Retinal pigment epithelial cell (primary cell): Measurements from ENCODE around the gene GHRL.

Experiments
- DNase-seq: peaks from one replicate; pipeline ENCODE4 v3.0.0-alpha.2; 2010; ENCODE audit warnings: low read depth
- H3K4me3 ChIP-seq: 2 replicates; pipeline ENCODE4 v1.5.1; 2011; ENCODE audit warnings: mild to moderate bottlenecking, low read length, control low read depth, moderate library complexity
- TF ChIP-seq, protein P1 (sequence below): conservative IDR thresholded peaks from 2 replicates; pipeline ENCODE4 v1.5.1; 2011; ENCODE audit warnings: low read depth, low read length, control low read depth, inconsistent platforms

GHRL gene, protein sequence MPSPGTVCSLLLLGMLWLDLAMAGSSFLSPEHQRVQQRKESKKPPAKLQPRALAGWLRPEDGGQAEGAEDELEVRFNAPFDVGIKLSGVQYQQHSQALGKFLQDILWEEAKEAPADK

DNA sequence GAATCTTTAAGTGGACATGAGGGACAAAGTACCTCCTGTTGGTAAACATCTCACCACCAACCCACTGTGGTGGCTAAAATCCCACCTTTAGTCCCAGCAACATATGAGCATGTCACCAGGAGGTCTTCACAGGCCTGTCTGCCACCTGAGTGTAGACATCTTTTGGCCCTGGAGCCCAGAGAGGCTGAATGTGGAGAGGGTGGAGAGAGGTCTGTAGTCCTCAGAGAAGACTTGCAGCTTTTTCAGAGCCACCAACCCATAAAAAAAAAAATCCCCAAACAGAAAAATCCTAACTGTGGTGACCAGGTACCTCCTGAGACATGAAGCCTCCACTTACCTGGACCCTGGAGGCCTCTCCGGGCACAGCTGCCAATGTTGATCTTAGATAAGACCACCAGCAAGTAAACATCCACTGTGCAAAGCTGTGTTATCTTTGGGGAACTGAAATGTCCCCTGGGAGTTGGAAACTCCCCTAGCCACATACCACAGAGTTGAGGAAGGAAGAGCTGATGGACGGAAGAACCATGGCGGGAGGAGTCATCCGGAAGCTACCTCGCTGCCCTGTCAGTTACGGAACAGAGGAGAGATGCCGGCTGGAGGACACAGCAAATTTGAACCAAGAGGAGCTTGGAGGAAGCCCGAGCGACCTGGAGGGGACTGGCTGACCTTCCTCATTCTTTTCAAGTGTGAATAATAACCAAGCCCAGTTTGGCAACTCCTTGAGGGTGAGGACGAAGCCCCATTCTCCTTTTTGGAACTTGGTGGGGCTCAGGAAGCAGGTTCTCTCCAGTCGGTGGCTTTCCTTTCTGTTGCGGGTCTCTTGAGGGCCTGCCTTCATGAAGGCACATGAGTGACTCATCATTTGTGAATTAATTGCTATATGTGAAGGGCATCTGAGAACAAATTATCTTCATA lies at the start of gene GHRL:
Gene GHRL (minus strand): TSS at position 443 of the 915 bp plus-strand sequence. CDS start 2,767 bp downstream, outside the sequence.
- no peak for DNase-seq
- TF ChIP-seq, protein P1, sequence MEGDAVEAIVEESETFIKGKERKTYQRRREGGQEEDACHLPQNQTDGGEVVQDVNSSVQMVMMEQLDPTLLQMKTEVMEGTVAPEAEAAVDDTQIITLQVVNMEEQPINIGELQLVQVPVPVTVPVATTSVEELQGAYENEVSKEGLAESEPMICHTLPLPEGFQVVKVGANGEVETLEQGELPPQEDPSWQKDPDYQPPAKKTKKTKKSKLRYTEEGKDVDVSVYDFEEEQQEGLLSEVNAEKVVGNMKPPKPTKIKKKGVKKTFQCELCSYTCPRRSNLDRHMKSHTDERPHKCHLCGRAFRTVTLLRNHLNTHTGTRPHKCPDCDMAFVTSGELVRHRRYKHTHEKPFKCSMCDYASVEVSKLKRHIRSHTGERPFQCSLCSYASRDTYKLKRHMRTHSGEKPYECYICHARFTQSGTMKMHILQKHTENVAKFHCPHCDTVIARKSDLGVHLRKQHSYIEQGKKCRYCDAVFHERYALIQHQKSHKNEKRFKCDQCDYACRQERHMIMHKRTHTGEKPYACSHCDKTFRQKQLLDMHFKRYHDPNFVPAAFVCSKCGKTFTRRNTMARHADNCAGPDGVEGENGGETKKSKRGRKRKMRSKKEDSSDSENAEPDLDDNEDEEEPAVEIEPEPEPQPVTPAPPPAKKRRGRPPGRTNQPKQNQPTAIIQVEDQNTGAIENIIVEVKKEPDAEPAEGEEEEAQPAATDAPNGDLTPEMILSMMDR, result no peak

DNA sequence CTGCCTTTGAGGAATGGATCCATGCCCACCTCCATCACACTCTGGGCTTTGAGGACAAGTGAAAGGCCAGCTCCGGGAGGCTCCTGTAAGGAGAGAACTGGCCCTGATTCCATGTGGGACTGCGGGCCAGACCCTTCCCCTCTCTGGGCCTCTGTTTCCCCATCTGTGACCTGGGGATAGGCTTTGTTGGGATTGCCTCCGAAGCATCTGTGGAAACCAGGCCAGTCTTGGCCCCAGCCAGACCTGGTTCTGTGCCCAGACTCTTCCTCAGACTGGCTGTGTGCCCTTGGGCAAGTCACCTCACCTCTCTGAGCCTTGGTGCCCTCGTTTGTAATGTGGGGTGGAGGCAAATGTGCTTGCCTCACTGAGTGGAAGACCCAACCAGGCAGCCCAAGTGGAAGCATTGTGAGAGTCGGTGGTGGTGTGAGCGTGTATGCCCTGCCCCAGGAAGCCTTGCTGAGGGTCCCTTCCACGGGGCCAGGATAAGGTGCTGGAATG lies 49.2 kb upstream of the GHRL start:
- H3K4me3 ChIP-seq, result no peak overlapping the region
- no peak for DNase-seq
- TF ChIP-seq, protein P1, result no peak

More for the DNA sequence above, at the start of gene GHRL:
- no peak within 1 kb of the TSS for H3K4me3 ChIP-seq

DNA sequence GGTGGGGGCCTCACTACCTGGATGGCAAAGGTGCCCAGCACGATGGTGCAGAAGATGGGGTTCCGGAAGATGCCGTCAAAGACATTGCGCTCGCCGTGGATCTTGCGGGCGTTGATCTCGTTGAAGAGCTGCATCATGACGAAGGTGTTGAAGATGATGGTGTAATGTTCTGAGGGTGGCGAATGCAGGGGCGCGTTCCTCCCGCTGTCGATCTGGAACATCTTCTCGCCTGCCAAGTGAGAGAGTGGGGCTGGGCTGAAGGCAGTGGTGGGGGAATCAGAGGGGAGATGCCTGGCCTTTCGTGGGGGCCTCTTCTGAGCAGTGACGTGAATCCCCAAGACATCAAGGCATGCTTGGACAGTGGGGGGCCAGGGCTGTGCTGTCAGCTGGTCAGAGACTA lies 47.7 kb upstream of the GHRL start:
- TF ChIP-seq, protein P1, result no peak
- DNase-seq, result no peak
- no peak overlapping the region for H3K4me3 ChIP-seq

DNA sequence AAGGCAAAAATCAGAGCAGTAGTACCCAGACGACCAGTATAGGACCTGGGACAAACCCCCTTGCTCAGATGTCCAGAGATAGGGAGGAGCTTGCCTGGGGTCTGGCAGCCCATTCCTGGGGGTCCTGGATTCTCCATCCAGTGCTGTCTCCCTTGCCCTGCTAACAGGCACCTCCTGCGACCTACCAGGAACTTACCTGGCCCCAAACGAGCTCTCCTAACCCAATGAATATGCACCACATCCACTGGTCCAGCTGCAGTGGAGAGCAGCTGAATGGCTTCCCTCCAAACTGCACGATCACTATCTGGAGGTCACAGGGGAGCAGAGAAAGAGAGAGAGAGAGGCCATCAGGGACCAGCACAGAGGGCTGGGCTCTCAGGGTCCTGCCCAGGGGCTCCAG lies 47.3 kb upstream of the GHRL start:
- H3K4me3 ChIP-seq, result no peak overlapping the region
- TF ChIP-seq, protein P1, result no peak
- no peak for DNase-seq

DNA sequence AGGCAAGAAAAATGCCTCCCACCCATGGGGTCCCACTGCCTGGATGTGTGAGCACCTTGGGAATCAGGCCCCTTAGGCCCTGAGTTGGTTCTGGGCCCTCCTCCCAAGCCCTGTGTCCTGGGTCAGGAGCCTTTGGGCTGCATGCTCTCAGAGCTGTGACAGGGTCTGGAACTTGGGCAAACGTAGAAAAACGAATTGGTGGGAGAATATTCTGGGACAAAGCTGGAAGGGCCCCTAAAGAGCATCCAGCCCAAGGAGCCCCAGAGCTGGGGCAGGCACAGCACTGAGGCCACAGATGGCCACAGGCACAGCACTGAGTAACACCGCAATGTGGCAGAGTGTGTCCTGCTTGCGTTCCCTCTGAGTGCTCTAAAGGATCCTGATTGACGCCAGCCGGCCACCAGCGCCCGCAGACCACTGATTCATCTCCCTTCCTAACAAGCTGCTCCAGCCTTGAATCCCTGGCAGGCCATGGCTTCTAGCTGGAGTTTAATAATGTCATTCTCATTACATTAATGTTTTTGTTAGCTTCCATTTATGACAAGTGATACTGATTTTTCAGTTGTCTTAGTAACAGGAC lies 46.7 kb upstream of the GHRL start:
- no peak for DNase-seq
- no peak overlapping the region for H3K4me3 ChIP-seq
- TF ChIP-seq, protein P1, result no peak

DNA sequence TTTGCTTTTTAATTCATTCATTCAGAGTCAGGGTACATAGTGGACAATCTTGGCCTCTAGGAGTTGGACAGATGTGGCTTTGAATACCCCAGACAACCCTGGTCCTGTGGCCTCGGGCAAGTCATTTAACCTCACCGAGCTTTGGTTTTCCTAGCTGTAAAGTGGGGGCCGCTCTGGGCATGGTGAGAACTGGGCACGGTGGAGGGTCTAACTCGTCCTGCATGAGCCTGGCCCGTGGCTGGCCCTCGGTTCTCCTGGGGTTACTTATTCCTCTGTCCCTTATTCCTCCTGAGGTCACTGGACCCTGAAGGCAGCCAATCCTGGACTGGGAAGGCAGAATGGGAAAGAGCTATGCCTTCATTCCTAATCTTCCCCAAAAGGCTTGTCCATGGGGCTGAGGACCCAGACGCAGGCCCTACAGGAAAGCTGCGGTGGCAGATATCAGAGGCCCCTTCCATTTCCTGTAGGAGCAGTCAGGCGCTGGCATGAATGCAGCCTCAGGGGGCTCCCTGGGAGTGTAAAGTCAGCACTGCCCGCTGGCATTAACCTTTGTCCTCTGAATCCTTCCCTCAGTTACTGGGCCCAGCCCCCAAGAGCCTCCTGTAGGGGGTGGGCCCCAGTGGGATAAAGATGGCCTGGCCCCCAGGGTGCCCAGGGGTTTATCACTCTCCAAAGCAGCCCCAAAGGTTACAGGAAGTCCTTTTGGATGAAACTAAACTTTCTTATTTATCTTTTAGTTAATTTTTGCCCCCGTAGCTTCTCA lies 46.0 kb upstream of the GHRL start:
- H3K4me3 ChIP-seq, result no peak overlapping the region
- TF ChIP-seq, protein P1, result no peak
- DNase-seq, result no peak
